GM12864 (cell line): Measurements from ENCODE around the gene SNRPE.

Source experiments
- DNase-seq: peaks from one replicate; pipeline ENCODE4 v3.0.0-alpha.2; 2011; ENCODE audit warnings: low read depth
- H3K4me3 ChIP-seq: 2 replicates; pipeline ENCODE4 v1.5.1; 2011; ENCODE audit warnings: mild to moderate bottlenecking, low read depth, low read length, control low read depth
- CTCF ChIP-seq: IDR thresholded peaks from 2 replicates; pipeline ENCODE4 v1.5.1; 2011; ENCODE audit warnings: low read depth, mild to moderate bottlenecking, moderate library complexity, low read length, control low read depth, inconsistent platforms; ENCODE audit errors: missing control alignments

Gene SNRPE

GRCh38 chr1:203899869-203900714, 38.7 kb downstream of the SNRPE start:
- no peak overlapping the region for H3K4me3 ChIP-seq
- TF ChIP-seq CTCF = no peak
- no peak for DNase-seq

- H3K4me3 ChIP-seq = no peak overlapping the region
- no peak for TF ChIP-seq CTCF
- no peak for DNase-seq
These were observed 40.2 kb downstream of the SNRPE start for GRCh38 chr1:203901581-203901980.

GRCh38 chr1:203905275-203905674, 43.9 kb downstream of the SNRPE start:
- TF ChIP-seq CTCF = no peak
- no peak overlapping the region for H3K4me3 ChIP-seq
- DNase-seq = no peak

- DNase-seq = no peak
- TF ChIP-seq CTCF = no peak
- no peak overlapping the region for H3K4me3 ChIP-seq
These were observed 45.5 kb downstream of the SNRPE start for GRCh38 chr1:203906932-203907331.

- no peak overlapping the region for H3K4me3 ChIP-seq
- no peak for TF ChIP-seq CTCF
- DNase-seq = no peak
These were observed 46.5 kb downstream of the SNRPE start for GRCh38 chr1:203907901-203908300.

GRCh38 chr1:203911806-203912205, 50.4 kb downstream of the SNRPE start:
- DNase-seq = no peak
- no peak overlapping the region for H3K4me3 ChIP-seq
- TF ChIP-seq CTCF = no peak

GRCh38 chr1:203913073-203913521, 51.7 kb downstream of the SNRPE start:
- no peak for TF ChIP-seq CTCF
- DNase-seq = no peak
- H3K4me3 ChIP-seq = no peak overlapping the region
